HepG2 (cell line): ENCODE data around the gene SLC38A1. TPM values are rescaled to one million over a fixed set of nuclear protein-coding genes. Genes with fewer than 3 reads are reported as not detected.

Source experiments
- ATAC-seq: fragments of 200-7000 bp; cut with Tn5 transposase; 3 replicates; pipeline ENCODE4 v1.9.1; 2020; ENCODE audit warnings: mild to moderate bottlenecking, moderate library complexity
- BruUV-seq: library from RNA; stranded (reverse); fragments of 400-500 nt; replicated peaks from 2 replicates; lab custom pipeline; 2021; lab: Mats Ljungman, UMichigan
- CTCF ChIA-PET: fragments of 300-600 bp; formaldehyde crosslinking; extraction: SDS; loops from one replicate; lab custom pipeline; 2021; ENCODE audit warnings: low total read pairs, inconsistent platforms, low intra/inter-chr PET ratio; lab: Yijun Ruan, JAX
- POLR2A ChIA-PET: fragments of 350-600 bp; sonication (Branson Sonifier 250); formaldehyde crosslinking; loops from one replicate; lab custom pipeline; 2020; ENCODE audit warnings: antibody characterized with exemption, inconsistent platforms; lab: Yijun Ruan, JAX
- DNase-seq: peaks from one replicate; pipeline ENCODE4 v3.0.0-alpha.2; 2015; ENCODE audit warnings: low spot score
- FAIRE-seq: peaks from 3 replicates; lab custom pipeline; 2011; peaks lifted over from hg19 to GRCh38; lab: Jason Lieb, UNC
- H2AFZ ChIP-seq: one replicate; pipeline ENCODE4 v1.6.1; 2011; ENCODE audit warnings: low read length, inconsistent platforms
- H3K27ac ChIP-seq: fragments of 300-600 bp; 3 replicates; pipeline ENCODE4 v1.8.0; 2011; ENCODE audit warnings: mixed run types, mild to moderate bottlenecking, mixed read lengths, low read length, inconsistent platforms; ENCODE audit not compliant: insufficient read depth; ENCODE audit errors: extremely low read length
- H3K27me3 ChIP-seq, 2 experiments: fragments of 200-600 bp in 1 of 2; 2 replicates in 1 of 2; 3 replicates in 1 of 2; pipeline versions ENCODE4 v1.6.0 to v1.8.0; 2011; ENCODE audit warnings: low read length in 2 of 2, mild to moderate bottlenecking in 2 of 2, moderate library complexity in 2 of 2, inconsistent platforms in 1 of 2; ENCODE audit not compliant: insufficient read depth in 2 of 2, control insufficient read depth in 1 of 2
- H3K36me3 ChIP-seq, 2 experiments: fragments of 200-600 bp in 1 of 2; replicated peaks in 1 of 2; 2 replicates in 1 of 2; 3 replicates in 1 of 2; pipeline versions ENCODE4 v1.5.1 to v1.8.0; 2011; ENCODE audit warnings: low read length in 2 of 2, inconsistent platforms in 1 of 2; ENCODE audit not compliant: insufficient read depth in 2 of 2, control insufficient read depth in 1 of 2
- H3K4me1 ChIP-seq: 2 replicates; pipeline ENCODE4 v1.5.1; 2012; ENCODE audit warnings: low read length, inconsistent platforms; ENCODE audit not compliant: insufficient read depth
- H3K4me2 ChIP-seq: 2 replicates; pipeline ENCODE4 v1.6.0; 2011; ENCODE audit warnings: low read depth, low read length, inconsistent platforms
- H3K4me3 ChIP-seq, 3 experiments: fragments of 200-600 bp in 1 of 3; sonication (generic), shearing (Covaris generic) in 1 of 3; replicated peaks in 1 of 3; 2 replicates each; pipeline ENCODE4 v1.5.1; 2011 to 2016; ENCODE audit warnings: low read length in 3 of 3, inconsistent platforms in 2 of 3, low read depth in 2 of 3, mild to moderate bottlenecking in 2 of 3, control low read depth in 1 of 3, mixed read lengths in 1 of 3; ENCODE audit not compliant: insufficient read depth in 1 of 3
- H3K79me2 ChIP-seq: one replicate; pipeline ENCODE4 v1.6.1; 2011; ENCODE audit warnings: low read length, inconsistent platforms; ENCODE audit not compliant: insufficient read depth
- H3K9ac ChIP-seq: 2 replicates; pipeline ENCODE4 v1.6.0; 2011; ENCODE audit warnings: mild to moderate bottlenecking, low read depth, low read length, inconsistent platforms; ENCODE audit not compliant: insufficient read depth
- H3K9me3 ChIP-seq: 2 replicates; pipeline ENCODE4 v1.5.1; 2012; ENCODE audit warnings: mild to moderate bottlenecking, low read length
- H4K20me1 ChIP-seq: 2 replicates; pipeline ENCODE4 v1.6.0; 2011; ENCODE audit warnings: inconsistent platforms, mild to moderate bottlenecking, low read length, moderate library complexity; ENCODE audit not compliant: insufficient read depth
- ARID4A ChIP-seq: sonication (generic); formaldehyde crosslinking; IDR thresholded peaks from 2 replicates; pipeline ENCODE4 v1.5.0; 2020; ENCODE audit warnings: mild to moderate bottlenecking, missing genetic modification reagents, borderline replicate concordance
- ETS1 ChIP-seq: sonication (generic); formaldehyde crosslinking; IDR thresholded peaks from 2 replicates; pipeline ENCODE4 v1.4.0; 2020; ENCODE audit warnings: missing genetic modification reagents
- ETV5 ChIP-seq: IDR thresholded peaks from 2 replicates; pipeline ENCODE4 v1.6.1; 2018; ENCODE audit warnings: missing biosample characterization, missing genetic modification reagents, inconsistent platforms, borderline replicate concordance
- MAFK ChIP-seq, 2 experiments: IDR thresholded peaks in 1 of 2; conservative IDR thresholded peaks in 1 of 2; 2 replicates each; pipeline ENCODE4 v1.6.1; 2011; ENCODE audit warnings: improper control_type of control experiment in 2 of 2, low read length in 2 of 2
- MED1 ChIP-seq: sonication (generic); formaldehyde crosslinking; IDR thresholded peaks from 2 replicates; pipeline ENCODE4 v1.4.0; 2020; ENCODE audit warnings: missing genetic modification reagents
- SOX13 ChIP-seq, 3 experiments: fragments of 450-650 bp in 1 of 3; sonication (generic) in 1 of 3; formaldehyde crosslinking in 1 of 3; IDR thresholded peaks in 2 of 3; conservative IDR thresholded peaks in 1 of 3; 2 replicates each; pipeline versions ENCODE4 v1.5.0 to v1.6.1; 2016 to 2020; ENCODE audit warnings: antibody characterized with exemption in 1 of 3, mild to moderate bottlenecking in 1 of 3, missing compliant biosample characterization in 1 of 3, missing genetic modification reagents in 1 of 3, moderate library complexity in 1 of 3
- TEAD3 ChIP-seq: optimal IDR thresholded peaks from 2 replicates; pipeline ENCODE3; 2016; ENCODE audit warnings: borderline replicate concordance
- ZBTB49 ChIP-seq: sonication (generic); formaldehyde crosslinking; IDR thresholded peaks from 2 replicates; pipeline ENCODE4 v1.4.0; 2020; ENCODE audit warnings: missing genetic modification reagents, borderline replicate concordance
- ZNF546 ChIP-seq: sonication (generic); formaldehyde crosslinking; conservative IDR thresholded peaks from 2 replicates; pipeline ENCODE4 v1.8.1; 2023; ENCODE audit warnings: mild to moderate bottlenecking, missing genetic modification reagents
- ZNF776 ChIP-seq: sonication (generic); formaldehyde crosslinking; IDR thresholded peaks from 2 replicates; pipeline ENCODE4 v1.4.0; 2020; ENCODE audit warnings: mild to moderate bottlenecking, missing genetic modification reagents
- WGBS: methylation state at CpG from one replicate; pipeline ENCODE4 v1.1.6; 2017; ENCODE audit warnings: low lambda C conversion rate; 5-methylcytosine and 5-hydroxymethylcytosine counted together
- in situ Hi-C: cut with HindIII; loops from 2 replicates; pipeline ENCODE4 v1.10.0; 2017; ENCODE audit warnings: low pct_unique_long_range_greater_than_20kb; ENCODE audit not compliant: extremely low pct_ligation_motif_present
- intact Hi-C: fragments of 100-400 bp; cut with micrococcal nuclease; formaldehyde crosslinking; loops from one replicate; pipeline ENCODE4 v1.10.0; 2022; ENCODE audit not compliant: unreplicated experiment
- polyA plus RNA-seq, 8 experiments: library from polyadenylated mRNA; depleted of rRNA in 3 of 8; stranded (reverse) in 7 of 8; unstranded in 1 of 8; fragments of >200 nt; fragmentation: Illumina TruSeq in 4 of 8; extraction: Trizol in 4 of 8; gene quantifications; 2 replicates each; pipeline versions ENCODE4 v1.2.1 to v1.2.3, GENCODE V29; 2011 to 2016; ENCODE audit warnings: low read depth in 4 of 8, missing spikeins in 1 of 8, mixed read lengths in 1 of 8; ENCODE audit not compliant: insufficient read depth in 1 of 8
- total RNA-seq, 5 experiments: library from RNA; depleted of rRNA; stranded (reverse); fragments of >200 nt; fragmentation: Illumina TruSeq; extraction: Trizol; gene quantifications; 2 replicates each; pipeline ENCODE4 v1.2.3, GENCODE V29; 2016; ENCODE audit warnings: low read depth in 1 of 5

The SLC38A1 gene
- total and polyA plus RNA-seq, 2 of the 13 experiments (the other 11 are each of a cell fraction or from before 2014, with no cell fraction given) = 47.0 to 50.6 TPM

GRCh38 chr12:46200551-46200950 is 68.3 kb downstream of the SLC38A1 start (continued):
- TF ChIP-seq ARID4A (no peak), ETV5 (CRISPR knock-in tag) (no peak)

GRCh38 chr12:46198913-46199312 is 69.9 kb downstream of the SLC38A1 start:
- H3K36me3 ChIP-seq = peaks cover 30 to 82% of the 10 kb centered on the region in 2 experiments
- no peak for TF ChIP-seq SOX13 (IDR thresholded peaks at IDR 0.05)
- TF ChIP-seq SOX13 (CRISPR knock-in tag; conservative IDR thresholded peaks at IDR 0.05 in 1 of 2, IDR thresholded peaks at IDR 0.05 in 1 of 2) = no peak
- no peak for TF ChIP-seq ZBTB49
- no peak for TF ChIP-seq MAFK (conservative IDR thresholded peaks at IDR 0.05 in 1 of 2, IDR thresholded peaks at IDR 0.05 in 1 of 2; ENCODE audit: low read length in 2 of 2)
- TF ChIP-seq MED1 (CRISPR knock-in tag) = no peak
- TF ChIP-seq ETS1 (CRISPR knock-in tag) = no peak
- TF ChIP-seq ZNF776 = no peak
- TF ChIP-seq TEAD3 = no peak
- TF ChIP-seq ZNF546 (CRISPR knock-in tag) = no peak

More at GRCh38 chr12:46198913-46199312, 69.9 kb downstream of the SLC38A1 start:
- H3K27me3 ChIP-seq = no peaks in the 10 kb centered on the region
- in situ Hi-C loops = no loop called here
- ChIA-PET POLR2A (no interaction called here), CTCF (no interaction called here)
- DNase-seq (no peak), FAIRE-seq (no peak), ATAC-seq (no peak)
- BruUV-seq = no TSS peak
- no peak overlapping the region for H3K4me3 ChIP-seq
- no peak overlapping the region for H3K9ac ChIP-seq
- H3K79me2 ChIP-seq = no peaks in the 10 kb centered on the region
- H4K20me1 ChIP-seq = no peaks in the 10 kb centered on the region
- no peak overlapping the region for H3K27ac ChIP-seq
- intact Hi-C loops = no loop called here
- H3K4me1 ChIP-seq = no peaks in the 10 kb centered on the region
- H2AFZ ChIP-seq = no peak overlapping the region
- WGBS = 98% methylated on average over 5 of the region's 5 CpGs
- peaks cover 9% of the 10 kb centered on the region; the same call in 1 of the 2 replicates for H3K9me3 ChIP-seq
- H3K4me2 ChIP-seq = no peak overlapping the region
